Measurements from ENCODE around the gene MKI67.
"Not testable (repeated sequence)": the region's sequence is repeated elsewhere in the genome, so short reads cannot be mapped to it uniquely, and the experiment has no call there.

Gene MKI67, protein sequence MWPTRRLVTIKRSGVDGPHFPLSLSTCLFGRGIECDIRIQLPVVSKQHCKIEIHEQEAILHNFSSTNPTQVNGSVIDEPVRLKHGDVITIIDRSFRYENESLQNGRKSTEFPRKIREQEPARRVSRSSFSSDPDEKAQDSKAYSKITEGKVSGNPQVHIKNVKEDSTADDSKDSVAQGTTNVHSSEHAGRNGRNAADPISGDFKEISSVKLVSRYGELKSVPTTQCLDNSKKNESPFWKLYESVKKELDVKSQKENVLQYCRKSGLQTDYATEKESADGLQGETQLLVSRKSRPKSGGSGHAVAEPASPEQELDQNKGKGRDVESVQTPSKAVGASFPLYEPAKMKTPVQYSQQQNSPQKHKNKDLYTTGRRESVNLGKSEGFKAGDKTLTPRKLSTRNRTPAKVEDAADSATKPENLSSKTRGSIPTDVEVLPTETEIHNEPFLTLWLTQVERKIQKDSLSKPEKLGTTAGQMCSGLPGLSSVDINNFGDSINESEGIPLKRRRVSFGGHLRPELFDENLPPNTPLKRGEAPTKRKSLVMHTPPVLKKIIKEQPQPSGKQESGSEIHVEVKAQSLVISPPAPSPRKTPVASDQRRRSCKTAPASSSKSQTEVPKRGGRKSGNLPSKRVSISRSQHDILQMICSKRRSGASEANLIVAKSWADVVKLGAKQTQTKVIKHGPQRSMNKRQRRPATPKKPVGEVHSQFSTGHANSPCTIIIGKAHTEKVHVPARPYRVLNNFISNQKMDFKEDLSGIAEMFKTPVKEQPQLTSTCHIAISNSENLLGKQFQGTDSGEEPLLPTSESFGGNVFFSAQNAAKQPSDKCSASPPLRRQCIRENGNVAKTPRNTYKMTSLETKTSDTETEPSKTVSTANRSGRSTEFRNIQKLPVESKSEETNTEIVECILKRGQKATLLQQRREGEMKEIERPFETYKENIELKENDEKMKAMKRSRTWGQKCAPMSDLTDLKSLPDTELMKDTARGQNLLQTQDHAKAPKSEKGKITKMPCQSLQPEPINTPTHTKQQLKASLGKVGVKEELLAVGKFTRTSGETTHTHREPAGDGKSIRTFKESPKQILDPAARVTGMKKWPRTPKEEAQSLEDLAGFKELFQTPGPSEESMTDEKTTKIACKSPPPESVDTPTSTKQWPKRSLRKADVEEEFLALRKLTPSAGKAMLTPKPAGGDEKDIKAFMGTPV (N-terminal part only)

DNA sequence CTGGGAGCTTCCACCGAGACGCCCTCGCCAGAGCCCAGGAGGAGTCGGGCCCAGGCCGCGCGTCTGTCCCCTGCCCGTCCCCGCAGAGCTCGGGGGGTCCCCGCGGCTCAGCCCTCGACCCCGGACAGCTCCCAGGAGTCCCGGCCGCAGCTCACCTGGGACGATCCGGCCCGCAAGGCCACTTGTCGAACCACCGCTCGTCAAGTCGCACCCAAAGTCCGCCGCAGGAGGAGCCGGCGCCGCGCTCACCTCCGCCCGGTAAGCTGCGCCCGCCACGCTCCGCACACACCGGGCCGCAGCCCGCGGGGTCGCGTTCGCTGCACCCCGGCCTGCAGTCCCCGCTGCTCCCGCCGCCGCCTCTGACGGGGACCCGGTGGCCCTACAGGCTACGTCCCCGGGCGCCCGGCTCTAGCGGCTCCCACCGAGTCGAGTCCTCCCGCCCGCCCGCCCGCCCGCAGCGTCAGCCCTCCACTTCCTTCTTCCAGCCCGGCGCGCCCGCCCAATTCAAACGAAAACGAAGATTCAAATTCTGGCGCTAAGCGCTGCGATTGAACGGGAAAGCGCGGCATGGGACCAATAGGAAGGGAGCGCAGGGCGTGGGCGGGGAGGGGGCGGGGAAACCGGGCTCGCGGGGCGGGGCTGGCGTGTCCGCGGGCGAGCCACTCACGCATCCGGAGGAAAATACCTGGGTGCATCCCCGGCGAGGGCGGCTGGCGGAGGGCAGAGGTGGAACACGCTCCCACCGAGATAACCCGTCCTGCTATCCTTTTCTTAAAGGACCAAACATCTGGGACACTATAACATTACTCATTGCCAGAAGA lies at the start of gene MKI67:
TSS of gene MKI67 (minus strand) at position 480 of the 821 bp plus-strand sequence. CDS start 756 bp downstream, outside the sequence.
- DNase-seq (ENCODE audit: low spot score) = peak; percentile 91

DNA sequence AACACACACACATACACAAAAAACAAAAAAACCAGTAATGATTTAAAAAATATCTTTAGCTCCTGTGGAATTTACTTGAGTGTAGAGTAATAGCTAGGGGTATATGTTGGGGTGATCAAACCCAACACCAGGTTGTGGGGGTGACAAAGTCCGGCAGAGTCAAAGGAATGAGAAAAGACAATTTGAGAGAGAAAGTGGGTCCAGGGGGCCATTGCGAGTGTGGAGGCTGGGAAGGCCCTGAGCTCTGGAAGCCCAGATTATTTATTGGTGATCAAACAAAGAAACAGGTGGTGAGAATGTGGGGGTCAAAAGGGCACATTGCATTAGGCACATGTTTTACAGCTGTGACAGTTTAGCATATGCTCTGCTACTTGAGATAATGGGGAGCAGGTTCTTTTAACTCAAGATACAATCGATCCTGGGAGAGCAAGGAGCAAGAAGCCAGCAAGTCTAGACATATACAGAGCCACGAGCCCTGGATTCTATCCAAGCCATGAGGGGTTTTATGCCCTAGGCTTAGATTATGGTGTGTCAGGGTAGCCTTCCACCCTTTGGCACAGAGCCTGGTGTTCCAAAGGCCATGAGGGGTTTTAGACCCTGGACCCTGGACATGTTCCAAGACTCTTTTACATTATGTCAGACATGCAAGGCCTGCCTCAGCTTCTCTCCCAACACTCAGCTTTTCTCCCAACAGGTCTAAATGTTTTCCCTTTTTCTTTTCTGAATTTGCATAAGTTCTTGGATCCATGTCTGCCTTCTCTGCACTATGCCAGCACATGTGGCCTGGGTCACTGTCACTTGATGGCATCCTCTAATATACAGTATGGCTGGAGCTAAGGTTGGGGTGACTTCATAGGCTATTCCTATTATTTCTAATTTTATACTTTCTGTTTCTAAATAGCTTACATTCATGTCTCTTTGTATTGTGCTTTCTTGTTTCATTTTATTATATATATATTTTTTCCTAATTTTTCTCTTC lies 48.6 kb upstream of the MKI67 start:
- DNase-seq (ENCODE audit: low spot score) = no peak

DNA sequence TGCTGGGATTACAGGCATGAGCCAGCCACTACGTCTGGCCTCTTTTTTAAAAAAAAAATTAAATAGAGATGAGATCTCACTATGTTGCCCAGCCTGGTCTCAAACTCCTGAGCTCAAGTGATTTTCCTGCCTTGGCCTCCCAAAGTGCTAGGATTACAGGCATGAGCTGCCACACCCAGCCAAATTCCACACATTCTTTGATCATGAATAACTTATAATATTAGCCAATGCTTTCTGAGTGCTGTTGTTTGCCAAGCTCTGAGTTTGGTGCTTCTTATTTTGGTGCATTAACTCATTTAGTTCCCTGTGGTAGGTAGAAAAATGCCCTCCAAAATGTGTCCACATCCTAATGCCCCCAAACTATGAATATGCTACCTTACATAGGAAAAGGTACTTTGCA lies 47.2 kb upstream of the MKI67 start:
- DNase-seq (ENCODE audit: low spot score) = no peak

DNA sequence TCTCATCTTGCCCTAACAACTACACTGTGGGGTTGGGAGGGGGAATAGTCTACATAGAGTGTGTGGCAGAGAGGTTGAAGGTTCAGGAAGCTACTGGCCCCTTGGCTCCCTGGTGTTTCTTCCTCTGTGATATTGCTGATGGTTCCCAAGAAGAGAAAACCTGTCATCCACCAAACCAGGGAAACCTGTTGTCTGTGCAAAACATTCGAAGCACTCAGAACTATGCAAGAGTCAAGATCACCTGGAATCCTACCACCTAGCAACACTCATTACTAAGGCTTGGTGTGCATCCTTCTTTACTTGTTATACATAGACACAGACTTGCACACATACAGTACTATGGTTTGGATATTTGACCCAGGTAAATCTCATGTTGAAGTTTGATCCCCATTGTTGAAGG lies 46.5 kb upstream of the MKI67 start:
- no peak for DNase-seq (ENCODE audit: low spot score)

DNA sequence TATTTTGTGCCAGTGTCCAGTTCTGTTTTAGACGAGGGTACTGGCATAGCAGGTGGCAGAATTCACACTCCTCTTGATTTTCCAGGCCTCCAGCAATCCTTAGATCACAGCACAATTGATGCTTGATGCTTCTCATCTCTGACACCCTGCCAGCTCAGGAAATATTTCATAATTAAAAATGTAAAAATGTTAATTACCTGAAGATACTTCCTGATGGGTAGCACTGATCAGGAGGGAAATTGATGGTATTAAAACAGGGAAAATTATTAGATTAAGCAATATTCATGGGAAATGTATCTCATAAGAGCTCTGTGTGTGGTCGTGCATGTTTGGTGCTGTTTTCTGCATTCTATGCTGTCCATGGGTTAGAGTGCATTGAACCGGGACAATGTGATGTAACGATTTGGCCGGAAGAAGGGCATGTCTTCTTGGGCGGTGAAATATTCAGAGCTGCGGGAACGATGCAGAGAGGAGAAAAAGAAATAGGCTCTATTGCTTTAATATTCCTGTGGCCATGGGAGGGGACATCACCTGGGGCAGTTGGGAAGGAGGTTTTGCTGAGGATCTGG lies 43.7 kb upstream of the MKI67 start:
- DNase-seq (ENCODE audit: low spot score) = no peak

DNA sequence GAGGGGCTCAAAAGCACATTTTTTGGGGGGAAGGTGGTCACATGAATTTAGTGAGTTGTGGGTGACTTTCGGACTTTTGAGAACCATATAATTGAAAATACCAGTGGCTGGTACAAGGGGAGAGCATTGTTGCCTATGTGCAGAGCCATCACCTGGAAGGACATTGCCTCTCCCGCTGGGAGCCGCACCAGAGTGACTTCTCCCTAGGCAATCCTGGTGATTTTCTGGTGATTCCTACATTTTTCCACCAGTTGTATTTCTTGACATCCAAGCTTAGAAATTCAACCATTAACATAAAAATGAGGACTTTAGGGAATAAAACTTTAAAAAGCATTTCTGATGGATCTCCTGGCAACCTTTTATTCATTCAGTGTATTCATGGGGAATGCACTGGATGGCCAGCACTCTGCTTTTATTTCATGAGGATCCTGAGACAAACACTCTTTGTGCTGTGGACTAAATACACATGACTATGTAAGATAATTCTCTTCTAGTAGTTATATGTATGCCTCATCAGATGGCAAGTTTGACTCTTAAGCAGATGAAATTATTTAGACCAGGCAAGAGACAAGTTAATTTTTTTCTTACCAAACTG lies 41.8 kb upstream of the MKI67 start:
- DNase-seq (ENCODE audit: low spot score) = no peak

DNA sequence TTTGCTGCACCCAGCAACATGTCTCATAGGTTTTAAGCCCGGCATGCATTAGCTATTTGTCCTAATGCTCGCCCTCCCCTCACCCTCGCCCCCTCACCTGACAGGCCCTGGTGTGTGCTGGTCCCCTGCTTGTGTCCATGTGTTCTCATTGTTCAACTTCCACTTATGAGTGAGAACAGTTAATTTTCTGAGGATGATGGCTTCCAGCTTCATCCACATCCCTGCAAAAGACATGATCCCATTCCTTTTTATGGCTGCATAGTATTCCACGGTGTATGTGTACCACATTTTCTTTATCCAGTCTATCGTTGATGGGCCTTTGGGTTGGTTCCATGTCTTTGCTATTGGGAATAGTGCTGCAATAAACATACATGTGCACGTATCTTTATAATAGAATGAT lies 40.9 kb upstream of the MKI67 start:
- DNase-seq (ENCODE audit: low spot score) = not testable (repeated sequence)

DNA sequence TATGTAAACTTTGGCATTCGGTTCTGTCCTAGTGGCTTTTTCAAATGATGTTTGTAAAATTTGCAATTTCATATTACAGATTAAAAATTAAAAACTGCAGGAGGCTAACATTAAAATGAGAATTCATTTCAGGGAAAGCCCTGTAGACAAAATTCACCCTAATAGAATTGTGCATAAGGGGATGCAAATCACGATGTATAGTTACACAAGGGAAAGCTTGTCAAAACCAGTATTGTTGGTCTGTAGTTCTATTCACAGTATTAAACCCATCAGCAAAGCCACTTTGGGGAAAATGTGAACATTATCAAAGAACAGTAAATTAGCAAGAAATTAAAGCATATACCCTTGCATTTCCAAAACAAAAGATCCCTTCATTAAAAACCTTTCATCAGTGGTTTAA lies 39.9 kb upstream of the MKI67 start:
- DNase-seq (ENCODE audit: low spot score) = no peak

DNA sequence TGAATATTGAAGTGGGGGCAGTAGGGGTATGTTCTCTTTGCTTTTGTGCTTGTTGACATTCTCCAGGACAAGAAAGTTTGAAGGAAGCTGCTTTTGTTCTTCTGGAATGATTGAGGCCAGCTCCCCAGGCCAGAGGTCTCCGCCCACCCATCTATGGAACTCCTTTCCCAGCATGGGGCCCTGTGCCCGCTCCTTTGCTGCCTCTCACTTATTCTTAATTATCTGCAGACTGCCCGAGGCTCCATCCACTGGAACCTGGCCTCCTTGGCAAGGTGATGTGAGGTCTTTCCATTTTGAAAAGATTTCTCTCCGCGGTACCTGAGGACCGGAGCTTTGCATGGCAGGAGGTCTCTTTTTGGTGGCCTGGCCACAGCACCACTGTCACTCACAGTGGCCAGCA lies 39.3 kb upstream of the MKI67 start:
- DNase-seq (ENCODE audit: low spot score) = no peak

DNA sequence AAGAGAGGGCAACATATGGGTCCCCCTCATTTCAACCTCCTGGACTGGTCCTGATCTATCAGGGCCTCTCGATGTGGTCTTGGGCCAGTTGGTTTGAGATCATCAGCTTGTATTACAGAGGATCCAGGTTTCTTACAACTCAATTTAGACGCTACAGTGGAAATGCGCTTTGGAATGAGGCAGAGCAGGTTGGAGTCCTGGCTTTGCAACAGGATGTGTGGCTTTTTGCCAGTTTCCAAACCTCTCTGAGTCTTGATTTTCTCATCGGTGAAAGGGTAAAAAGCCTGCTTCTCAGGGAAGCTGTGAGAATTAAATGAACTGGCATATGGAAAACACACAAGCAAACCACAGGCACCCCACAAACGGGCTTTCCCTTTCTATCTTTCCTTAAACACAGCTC lies 37.5 kb upstream of the MKI67 start:
- no peak for DNase-seq (ENCODE audit: low spot score)

DNA sequence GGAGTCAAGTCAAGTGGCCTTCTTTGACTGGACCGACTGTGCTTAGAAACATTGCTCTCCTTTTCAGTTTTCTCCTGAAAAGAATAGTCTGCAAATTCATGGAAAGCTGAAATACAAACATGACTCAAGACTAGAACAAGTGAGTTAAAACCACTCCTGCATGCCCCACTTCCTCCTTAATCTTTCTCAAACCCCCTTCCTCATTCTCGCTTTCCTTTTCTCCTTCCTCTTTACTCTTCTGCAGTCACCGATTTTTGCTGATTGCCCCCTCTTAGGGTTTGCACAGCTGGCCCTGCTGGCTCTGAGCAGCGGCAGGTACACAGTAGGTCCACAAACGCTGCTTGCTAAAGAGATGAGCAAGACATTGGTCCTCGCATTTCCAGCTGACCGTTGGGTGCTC lies 34.8 kb upstream of the MKI67 start:
- DNase-seq (ENCODE audit: low spot score) = no peak

DNA sequence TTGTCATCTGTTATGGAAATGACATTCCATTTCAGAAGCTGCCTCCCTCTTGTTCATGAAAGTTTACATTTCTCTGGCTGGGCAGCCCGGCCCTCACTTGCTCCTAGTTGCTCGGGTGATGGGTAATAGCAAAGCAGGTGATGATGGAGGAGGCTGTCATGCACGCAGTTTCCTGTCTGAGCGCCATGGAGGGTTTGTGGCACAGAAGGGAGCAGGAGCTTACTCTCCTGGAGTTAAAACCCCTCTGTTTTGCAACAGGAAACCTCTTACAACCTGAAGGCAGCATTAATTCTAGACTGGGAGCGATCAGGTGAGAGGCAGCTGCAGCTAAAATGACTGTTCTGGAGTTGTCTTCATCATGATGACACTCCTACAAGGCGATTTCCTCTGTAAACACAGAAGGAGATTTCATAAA lies 34.1 kb upstream of the MKI67 start:
- DNase-seq (ENCODE audit: low spot score) = no peak

DNA sequence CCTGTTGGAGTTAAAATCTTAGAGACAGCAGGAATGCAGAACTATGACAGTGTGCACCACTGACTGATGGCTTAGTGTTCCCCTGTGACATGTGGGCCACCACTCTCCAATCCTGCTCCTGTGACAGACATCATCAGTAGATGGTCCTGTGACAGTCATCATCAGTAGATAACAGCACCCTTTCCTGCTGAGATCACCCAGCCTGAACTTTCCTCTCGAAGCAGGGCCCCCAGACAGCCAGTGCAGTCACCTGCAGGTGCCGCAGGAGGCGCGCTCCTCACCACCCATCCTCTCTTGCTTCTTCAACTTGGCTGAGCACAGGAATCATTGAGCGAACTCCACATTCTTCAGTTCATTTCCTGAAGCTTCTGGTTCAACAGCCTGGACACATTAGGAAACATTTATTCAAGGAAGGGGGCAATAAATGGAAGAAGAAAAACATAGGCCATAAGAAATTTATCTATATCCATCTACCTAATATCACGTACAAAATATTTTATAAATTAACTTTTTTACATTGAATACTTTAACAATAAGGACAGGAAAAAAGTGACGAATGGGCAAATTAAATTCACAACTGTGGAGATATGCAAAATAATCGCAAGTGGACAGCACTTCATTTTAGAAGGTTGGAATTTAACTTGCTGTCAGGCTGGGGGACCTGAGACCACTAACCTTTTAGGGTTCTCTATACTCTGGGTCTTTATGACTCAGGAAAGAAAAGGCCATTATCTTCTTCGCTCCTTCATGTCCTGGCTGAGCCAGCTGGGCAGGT lies 32.0 kb upstream of the MKI67 start:
- DNase-seq (ENCODE audit: low spot score) = no peak

DNA sequence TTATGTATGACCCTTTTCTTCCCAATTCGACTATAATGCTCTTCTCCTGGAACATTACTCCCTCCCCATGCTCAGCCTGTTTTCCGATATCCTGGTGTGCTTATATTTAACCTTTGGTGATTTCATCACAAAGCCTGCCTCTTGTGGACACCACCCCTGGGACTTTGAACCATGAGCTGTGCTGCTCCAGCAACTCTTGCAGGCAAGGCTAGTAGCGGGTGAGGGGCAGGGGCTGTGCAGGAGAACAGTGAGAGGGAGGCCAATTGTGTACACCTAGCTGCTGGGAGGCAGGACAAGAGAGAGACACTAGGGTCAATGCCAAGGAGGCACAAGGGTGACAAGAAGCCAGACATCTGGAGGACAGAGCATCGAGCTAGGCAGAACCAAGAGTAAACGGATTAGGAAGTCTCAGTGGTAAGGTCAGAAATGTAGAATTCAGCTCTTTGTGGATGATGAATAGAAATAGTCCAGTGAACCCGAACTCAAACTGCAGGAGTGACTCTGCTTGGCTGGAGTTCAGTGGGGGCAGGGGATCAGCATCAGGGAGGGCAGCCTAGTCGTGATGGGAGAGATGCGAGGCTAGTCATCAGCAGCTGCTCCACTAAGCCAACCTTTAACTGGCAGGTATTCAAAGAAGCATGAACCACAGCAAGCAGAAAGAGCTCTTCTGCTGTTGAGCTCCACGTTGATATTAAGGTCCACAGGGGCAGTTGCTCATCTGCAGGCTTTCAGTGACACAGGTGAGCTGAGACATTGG lies 31.0 kb upstream of the MKI67 start:
- DNase-seq (ENCODE audit: low spot score) = no peak

DNA sequence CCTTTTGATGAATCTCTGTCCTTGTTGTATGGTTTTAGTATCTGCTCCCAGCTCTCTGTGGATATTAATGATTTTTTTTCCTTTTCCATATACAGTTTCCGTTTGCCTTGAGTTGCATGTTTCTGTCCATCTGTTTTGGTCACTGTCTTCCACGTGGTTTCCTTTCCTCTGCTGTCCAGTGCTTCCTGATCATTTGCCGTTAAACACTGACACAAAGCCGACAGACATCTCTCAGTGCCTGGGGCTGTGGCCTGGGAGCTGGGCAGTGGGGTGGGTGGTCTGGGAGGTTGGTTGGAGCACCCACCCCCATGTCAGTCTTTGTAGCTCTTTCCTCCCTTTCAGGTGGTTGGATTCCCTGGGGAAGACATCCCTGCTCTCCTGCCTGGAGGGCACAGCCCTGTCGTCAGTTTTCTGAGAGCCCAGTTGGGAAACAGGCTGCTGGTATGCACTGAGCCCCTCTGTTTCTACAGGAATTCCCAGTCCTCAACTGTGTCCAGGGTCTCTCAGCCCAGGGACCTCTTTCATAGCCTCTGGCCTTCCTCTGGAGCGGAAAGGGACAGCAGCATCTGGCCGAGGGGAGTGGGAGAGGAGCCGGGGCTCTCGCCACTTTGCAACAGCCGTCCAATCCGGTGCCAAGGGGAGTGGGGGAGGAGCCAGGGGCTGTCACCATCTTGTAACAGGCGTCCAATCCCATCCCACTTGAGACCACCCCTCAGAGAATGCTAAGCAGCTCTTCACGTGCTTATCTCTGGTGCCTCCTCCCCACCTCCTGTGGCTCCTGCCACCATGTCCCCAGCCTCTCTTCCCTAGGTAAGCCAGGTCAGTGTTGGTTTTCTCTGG lies 26.7 kb upstream of the MKI67 start:
- no peak for DNase-seq (ENCODE audit: low spot score)

DNA sequence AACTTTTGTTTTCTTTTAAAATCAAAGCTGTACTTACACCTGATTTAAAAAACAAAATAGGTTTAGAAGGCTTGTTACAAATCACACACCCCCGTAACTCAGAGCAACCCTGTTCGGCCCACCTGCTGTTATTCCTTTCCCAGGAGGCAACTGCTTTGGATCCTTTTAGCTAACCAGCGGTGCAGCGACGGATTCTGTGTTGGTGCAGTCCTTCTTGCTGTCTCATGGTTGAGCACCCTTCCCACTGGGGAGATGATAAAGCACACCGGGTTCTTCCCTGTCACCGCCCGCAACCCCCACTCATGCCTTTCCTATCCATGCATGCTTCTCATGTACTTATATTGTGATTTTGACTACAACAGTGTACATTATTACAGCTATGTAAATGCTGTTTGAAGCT lies 24.8 kb upstream of the MKI67 start:
- DNase-seq (ENCODE audit: low spot score) = no peak

DNA sequence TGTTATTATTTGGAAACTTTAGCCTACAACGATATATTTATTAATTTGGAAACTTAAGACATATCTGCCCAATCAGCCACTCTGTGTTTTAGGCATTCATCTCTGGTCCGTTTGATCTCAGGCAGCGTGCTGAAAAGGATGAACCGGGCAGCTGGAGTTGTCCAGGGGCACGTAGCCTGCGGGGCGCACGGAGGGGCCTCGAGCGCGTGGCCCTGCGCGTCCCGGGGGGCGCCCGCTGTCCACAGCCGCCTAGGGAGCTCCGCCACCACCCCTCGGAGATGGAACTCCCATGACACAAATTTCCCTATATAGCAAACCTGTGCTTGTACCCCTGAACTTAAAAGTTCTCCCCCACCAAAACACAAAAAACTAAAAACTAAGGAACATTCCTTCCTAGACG lies 24.3 kb upstream of the MKI67 start:
- DNase-seq (ENCODE audit: low spot score) = no peak
